GM19035 (cell line): ENCODE data around the gene VAMP4.

Experiments used
- ATAC-seq: cut with Tn5 transposase; IDR thresholded peaks from one replicate; pipeline ENCODE4 v1.9.1; 2021; ENCODE audit not compliant: unreplicated experiment

The VAMP4 gene

GRCh38 chr1:171654201-171654941, 87.5 kb downstream of the VAMP4 start:
- no peak for ATAC-seq

GRCh38 chr1:171653796-171654195, 88.1 kb downstream of the VAMP4 start:
- no peak for ATAC-seq

- ATAC-seq, result no peak
Observed at GRCh38 chr1:171652234-171652822, 89.5 kb downstream of the VAMP4 start, which contains the start of gene MYOC. TSS of gene MYOC (minus strand) at chr1:171652688. CDS start at chr1:171652611, 77 bp downstream.
